Activated CD8-positive, alpha-beta memory T cell treated with anti-CD3 and anti-CD28 coated beads for 1 hour (primary cell): ENCODE results near the gene ABHD12.
"Not testable (repeated sequence)": the region's sequence is repeated elsewhere in the genome, so short reads cannot be mapped to it uniquely, and the experiment has no call there.

Experiments
- DNase-seq, 2 donors: peaks; one replicate each; pipeline ENCODE4 v3.0.0-alpha.2; 2020; ENCODE audit warnings: low read depth in 1 of 2; ENCODE audit errors: extremely low read depth in 1 of 2

The ABHD12 gene

DNA sequence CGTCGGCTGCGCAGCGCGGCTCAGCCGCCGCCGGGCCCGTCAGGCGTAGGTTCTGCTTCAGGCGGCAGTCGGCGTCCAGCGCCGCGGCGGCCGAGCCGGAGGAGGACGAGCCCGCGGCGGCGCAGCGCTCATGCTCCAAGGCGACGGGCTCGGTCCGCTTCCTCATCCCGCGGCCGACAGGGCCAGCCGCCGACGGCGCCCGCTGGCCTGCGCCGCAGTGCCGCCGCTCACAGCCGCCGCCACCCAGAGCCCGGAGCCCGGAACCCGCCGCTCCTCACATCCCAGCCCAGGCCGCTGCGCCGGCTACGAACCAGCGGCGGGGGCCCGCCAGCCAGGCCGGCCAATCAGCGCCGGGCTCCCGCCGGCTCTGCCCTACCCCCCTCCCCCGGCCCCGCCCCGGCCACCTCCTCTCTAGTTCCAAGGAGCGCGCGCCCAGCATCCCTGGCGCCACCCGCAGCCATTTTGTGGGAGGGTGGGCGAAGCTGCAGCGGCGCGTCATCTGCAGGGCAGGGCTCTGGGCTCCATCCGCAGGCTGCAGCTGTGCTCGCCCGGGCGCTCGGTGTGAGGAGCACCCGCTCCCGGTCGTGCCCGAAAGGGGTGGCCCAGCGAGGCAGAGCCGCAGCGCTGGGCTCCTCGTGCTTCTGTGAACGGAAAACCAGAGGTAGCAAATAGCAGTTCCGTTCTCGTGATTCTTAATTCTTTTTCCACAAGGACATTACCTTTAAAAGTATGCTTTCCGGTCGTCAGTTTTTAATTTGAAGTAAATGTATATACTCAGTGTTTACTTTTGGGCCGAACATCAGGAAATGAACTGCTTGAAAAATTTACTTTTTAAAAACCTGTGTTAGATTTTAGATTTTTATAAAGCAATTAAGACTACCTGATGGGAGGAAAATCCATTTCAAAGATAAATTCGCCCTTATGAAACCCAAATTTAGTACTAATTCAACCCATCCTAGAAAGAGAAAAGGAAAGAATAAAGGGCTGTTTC lies at the start of gene ABHD12:
TSS of gene ABHD12 (minus strand) at position 298 of the 991 bp plus-strand sequence. CDS start at position 166, 132 bp downstream.
- DNase-seq: peak; percentile 84 to 92

DNA sequence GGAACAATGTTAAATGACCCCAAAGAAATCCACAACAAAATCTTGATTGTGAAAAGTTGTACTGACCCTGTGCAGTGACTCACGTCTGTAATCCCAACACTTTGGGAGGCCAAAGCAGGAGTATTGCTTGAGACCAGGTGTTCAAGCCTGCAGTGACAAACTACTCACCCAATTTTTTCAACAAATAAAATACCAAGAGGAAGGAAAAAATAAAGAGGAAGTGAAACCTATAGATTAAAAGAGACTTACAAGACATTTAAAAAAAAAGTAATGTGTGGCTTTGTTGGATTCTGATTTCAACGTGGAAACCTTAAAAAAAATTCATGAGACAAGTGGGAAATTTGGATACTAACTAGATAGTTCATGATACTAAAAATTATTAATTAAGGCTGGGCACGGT lies 48.7 kb upstream of the ABHD12 start:
- DNase-seq: no peak

DNA sequence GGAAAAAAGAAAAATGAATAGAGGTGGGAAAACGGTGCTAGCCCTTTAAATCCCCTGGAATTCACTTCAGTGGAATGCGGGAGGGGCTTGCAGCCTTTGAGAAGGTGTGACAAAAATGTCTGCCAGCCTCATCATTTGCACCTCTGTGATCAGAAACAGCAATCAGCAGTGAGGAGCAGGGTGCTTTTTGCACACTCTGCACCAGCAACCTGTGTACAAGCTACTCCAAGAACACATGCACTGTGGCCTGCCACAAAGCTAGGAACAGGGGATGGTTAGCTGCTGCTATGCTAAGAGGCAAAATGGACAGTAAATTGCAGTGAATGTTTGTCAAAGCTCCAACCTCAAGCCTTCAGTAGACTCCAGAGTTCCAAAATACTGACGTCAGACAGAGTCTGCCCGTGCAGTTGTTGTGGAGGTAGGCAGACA lies 46.5 kb upstream of the ABHD12 start:
- no peak for DNase-seq

DNA sequence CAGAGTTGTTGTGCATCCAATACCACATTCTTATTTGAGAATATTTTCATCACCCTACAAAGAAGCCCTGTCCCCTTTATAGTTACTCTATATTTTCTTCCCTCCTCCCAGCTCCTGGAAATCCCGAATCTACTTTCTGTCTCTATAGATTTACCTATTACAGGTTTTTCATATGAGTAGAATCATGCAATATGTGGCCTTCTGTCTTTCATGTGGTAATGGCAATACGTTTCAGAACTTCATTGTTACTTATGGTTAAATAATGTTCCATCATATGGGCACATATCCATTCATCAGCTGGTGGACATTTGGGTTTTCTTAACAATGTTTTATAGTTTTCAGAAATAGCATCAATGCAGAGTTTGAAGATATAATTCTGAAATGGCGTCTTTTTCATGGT lies 33.9 kb upstream of the ABHD12 start:
- DNase-seq: no peak

DNA sequence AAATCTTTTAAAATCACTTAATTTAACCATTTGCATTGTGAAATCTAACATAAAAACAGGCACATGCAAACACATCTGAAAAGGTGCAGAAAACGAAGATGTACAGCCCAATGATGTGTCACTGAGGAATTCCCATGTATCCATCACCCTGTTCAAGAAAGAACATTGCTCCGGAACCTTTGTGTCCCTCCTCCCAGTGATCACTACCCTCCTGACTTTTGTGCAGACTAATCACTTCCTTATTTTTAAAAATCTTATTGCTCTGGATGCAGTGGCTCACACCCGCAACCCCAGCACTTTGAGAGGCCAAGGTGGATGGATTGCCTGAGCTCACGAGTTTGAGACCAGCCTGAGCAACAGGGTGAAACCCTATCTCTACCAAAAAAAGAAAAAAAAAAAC lies 31.4 kb upstream of the ABHD12 start:
- no peak for DNase-seq

DNA sequence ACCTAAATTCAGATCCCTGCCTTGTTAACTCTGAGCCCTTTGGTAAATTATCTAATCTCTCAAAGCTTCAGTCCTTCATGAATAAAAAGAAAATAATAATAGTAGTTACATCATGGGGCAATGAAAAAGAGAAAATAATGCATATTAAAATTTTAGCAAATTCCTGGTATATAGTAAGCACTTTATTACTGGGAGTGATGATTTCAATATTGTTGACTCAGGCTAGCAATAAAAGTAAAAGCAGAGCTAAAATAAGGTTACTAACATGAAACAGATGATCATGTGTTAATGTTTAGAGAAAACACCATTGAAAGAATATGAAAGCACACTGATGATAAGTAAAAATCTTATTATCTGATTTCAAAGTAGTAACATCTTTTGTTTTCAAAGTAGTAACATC lies 30.5 kb upstream of the ABHD12 start:
- no peak for DNase-seq

DNA sequence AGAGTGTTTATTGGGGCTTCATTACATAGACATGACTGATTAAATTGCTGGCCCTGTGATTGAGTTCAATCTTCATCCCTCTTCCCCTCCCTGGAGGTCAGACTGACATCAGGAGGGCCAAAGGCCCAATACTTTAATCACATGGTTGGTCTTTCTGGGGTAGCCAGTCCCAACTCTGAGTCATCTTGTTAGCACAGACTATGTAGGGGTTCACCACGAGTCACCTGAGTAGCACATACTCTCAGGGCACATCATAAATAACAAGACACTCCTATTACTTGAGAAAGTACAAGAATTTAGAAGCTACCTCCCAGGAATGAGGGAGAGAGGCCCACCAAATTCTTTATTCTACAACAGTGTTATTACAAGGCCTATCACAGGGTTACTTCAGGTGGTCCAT lies 28.1 kb upstream of the ABHD12 start:
- no peak for DNase-seq

DNA sequence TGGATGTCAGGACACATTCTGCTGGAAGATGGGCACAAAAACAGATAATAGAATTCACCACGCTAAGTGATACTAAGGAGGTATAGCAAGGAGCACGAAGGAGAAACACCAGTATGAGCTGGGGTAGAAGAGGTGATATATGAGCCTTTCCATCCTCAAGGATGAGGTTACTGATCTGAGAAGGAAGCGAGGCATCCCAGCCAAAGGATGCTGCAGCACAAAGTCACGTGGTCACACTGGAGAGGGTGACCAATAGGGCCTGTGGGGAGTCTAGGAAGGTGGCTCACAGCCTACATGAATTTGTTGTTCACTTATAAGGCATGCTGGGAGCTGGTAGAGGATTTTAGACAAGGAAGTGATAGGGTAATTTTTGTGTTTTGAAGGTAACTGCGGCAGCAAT lies 18.3 kb upstream of the ABHD12 start:
- DNase-seq: no peak

DNA sequence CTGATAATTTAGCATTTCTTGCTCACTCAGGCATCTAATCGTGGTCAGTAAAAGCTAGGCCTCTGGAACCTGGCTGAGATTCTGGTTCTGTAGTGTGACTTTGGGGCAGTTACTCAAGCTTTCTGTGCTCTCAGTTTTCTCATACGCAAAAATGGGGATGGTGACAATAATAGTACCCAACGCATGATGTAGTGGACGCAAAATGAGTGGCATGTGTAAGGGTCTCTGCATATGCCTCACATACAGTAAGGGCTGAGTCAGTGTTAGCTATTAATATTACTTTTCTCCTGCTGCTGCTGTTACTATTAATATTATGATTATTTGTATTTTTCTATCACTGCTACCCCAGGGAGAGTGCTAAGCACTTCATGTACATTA lies 17.5 kb upstream of the ABHD12 start:
- no peak for DNase-seq

DNA sequence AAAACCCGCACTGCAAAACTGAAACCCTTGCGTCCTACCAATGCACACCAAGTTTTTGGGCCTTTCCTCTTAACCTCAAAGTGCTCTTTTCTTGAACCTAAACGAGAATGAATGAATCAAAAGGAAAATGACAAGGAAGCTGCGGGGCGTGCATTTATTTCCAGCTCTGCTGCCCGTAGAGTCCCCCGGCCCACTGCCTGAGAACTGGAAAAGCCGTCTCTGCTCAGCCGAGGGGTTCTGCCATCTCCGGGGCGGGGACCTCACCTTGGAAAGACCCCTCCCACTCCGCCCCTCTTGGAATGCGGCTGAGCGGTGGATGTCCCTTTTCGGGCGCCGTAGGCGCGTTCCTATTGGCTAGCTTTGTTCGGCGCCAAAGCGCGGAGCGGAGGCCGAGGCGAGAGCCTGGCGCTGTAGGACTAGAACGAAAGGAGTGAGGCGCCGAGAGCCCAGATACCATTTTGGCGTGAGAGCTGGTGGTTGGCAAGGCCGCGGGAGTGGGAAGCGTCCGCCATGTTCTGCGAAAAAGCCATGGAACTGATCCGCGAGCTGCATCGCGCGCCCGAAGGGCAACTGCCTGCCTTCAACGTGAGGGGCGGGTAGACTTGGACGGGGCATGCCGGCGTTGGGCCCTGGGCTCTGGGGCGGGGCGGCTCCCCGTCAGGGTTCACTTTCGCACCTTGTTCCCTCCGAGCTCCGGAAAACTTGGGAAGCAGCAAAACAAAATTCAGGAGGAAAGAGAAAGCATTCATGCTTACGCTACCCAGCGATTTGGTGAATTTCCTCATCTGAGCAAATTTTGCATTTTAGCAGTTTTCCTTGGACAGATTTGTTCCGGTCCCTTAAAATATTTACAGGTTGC lies 16.9 kb upstream of the ABHD12 start, which contains the start of gene GINS1:
TSS of gene GINS1 (plus strand) at position 363 of the 859 bp plus-strand sequence. CDS start at position 511, 148 bp downstream.
- DNase-seq: peak in 1 of 2 donors; percentile 53

DNA sequence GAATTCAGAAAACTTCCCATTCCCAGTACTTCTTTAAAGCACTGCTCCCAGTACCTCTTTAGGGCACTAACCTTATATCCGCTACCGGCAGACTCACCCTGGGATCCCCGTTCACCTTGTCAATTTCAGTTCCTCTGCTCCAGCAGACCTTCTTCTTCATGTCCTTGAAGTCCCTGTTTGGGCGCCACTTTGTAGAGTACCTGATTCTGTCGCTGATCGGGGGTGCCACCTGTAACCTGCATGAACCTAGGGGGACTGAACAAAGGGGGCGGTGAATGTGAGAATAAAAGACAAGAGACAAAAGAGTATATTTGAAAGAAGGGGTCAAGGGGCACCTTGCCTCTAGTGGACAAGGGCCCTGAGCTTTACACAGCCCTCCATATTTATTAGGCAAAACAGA lies 11.9 kb upstream of the ABHD12 start:
- DNase-seq: no peak

DNA sequence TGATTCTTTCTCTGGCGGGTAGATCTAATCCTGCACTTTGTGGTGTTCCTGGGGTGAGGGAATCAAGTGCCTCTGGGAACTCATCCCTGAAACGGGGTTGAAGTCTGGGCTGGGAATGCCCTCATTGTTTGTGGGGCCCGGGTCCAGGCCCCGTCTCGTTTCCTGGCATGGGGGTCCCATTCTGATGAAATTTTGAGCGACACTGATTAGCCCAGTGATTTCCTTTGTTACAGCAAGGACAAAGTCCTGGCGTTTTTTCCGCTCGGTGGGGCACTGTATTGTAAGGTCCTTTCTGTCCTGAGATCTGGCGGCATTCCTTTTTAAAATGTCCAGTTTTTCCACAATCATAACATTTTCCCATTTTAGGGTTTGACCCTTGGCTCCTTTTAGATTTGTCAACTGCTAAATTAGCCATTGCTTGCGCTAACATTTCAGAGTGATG lies 9.7 kb upstream of the ABHD12 start:
- DNase-seq: not testable (repeated sequence)

DNA sequence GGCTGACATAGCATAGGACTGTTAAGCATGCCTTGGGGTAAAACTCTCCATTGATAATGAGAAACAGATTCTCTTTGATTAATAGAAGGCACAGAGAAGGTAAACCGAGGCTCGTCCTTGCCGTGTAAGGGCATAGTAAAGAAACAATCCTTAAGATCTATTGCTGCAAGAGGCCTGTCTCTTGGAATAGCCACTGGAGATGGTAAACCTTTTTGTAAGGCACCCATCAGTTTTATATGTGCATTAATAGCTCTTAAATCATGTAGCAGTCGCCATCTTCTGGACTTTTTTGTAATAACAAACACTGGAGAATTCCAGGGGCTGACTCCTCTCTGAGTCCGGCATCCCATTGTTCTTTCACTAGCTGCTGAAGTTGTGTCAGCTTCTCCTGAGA lies 8.4 kb upstream of the ABHD12 start:
- DNase-seq: no peak

DNA sequence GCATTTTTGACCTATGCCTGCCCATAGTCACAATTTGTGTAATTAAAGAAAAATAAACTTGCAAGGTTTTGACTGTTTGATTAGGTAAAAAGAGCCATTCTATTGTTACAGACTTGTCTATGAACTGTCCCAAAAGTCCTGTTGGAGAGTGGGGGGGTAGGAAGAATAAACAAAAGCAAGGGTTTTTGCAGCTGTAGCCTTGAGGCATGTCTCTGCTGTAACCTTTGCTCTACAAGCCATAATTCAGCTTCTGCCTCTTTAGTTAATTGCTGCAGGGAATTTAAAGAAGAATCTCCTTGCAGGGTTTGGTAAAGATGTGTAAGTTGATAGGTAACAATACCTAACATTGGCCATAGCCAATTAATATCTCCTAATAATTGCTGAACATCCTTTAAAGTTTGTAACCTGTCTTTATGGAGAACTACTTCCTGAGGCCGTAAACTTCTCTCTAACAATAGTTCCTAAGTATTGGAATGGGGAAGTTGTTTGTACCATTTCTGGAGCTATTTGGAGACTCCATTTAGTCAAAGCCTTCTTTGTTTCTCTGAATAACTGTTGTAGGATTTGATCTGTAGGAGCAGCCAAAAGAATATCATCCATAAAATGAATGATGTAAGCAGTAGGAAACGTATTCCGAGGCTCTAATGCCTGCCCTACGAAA lies 7.9 kb upstream of the ABHD12 start:
- DNase-seq: no peak

DNA sequence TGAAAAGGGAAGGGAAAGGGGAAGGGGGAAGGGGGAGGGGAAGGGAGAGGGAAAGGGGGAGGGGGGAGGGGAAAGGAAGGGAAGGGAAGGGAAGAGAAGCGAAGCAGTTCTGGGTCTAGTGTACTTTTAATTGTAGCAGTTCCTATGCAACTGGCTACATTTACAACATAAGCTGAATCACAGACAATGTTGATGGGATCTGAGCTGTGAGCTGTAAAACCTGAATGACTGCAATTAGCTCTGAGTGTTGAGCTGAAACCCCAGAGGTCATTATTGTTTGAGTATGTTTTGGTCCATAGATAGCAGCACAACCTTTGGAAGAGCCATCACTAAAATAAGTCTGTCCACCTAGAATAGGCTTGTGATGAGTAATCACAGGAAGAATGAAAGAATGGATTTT lies 7.2 kb upstream of the ABHD12 start:
- no peak for DNase-seq

DNA sequence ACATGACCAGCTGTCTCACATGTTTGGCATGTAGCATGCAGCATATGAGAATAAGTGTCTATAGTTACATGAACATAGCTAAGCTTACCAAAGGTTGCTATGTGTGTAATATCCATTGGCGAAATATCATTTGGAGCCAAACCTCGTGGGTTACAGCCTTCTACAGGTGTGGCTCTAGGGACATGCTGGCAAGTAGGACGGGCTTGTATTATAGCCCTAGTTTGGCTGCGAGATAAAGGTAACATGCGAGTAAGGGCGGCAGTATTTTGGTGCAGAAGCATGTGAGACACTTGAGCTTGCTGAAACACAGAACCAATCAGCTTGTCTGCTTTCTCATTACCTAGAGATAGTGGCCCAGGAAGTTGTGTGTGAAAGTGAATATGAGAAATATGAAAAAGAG lies 6.5 kb upstream of the ABHD12 start:
- DNase-seq: no peak

DNA sequence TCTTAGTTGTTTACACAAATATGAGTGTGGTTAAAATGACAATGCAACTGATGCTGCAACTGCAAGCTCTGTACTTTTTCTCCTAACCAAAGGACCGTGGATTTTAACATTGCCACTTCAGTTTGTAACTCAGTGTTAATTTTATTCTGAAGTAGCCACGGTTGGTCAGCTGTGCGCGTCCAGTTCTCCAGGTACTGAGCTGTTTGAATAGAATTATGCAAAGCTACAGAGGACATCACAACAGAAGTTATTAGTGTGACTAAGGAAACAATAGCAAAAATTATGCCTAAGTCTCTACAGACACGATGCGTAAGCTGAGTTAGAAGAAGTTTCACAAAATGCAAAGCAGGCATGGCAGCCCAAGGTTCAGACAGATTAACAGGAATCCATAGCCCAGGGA lies 4.4 kb upstream of the ABHD12 start:
- DNase-seq: no peak

DNA sequence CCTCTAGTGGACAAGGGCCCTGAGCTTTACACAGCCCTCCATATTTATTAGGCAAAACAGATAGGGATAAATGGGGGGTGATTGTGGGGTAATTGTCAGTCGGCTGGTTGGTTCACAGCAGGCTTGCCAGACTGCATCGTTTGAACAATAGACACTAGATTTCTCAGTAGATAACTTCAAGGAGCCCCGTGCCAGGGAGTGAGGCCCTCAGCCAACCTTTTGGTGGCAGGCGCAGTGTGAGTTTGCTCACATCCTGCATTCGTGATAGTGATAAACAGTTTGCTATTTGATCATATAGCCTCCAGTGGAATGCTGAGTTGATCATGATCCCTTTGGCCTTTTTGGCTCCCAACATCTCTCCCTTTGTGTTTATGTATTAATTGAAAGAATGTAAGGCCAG lies 3.6 kb upstream of the ABHD12 start:
- no peak for DNase-seq

DNA sequence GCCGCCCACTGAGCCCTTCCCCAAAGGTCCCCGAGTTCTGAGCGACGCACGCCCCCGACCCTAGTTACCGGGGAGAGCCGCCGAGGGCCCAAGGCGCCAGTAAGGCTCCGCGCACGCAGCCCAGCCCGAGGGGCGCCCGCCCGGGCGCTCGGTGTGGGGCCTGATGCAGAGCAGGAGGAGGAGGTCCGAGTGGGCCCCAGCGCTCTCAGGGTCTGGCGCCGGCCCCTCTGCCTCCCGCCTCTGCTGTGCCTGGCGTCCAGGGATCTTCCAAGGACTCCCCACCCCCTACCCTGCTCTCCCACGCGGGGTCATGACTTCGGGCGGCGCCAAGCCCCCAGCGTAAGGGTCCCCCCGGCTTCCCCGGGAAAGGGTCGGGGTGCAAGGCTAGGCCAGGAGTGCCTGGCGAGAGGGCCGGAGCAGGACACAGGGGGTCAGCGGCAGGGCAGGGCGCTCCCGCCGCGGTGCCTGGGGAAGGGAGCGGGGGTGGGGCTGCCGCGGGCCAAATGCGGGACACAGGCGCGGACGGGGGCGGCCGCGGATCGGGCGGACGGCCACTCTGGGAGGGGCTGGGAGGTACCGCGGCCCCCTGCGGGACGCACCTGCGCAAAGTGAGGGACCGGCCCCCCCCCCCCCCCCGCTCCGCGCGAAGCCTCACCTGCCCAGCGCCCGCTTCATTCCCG lies 637 bp downstream of the ABHD12 start:
- DNase-seq: peak in 1 of 2 donors; percentile 5

DNA sequence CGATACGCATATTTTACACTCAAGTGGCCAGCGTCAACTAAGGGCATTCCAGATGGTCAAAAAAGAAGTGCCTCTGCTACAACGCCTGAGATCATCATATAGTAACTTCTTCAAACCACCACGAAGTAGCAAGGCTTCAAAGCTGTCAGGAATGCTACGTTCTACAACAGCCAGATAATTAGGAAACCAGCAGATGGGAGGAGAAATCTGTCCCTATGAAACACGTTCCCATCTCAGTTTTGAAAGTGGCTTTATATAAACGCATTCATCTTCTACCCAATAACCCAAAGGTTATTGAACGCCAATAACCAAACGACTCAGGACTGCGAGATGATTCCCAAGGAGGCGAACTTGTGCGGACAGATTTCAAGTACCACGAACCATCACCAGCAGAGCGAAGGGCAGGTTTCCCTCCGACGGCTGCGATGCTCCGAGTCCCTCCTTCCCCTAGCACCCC lies 1.2 kb downstream of the ABHD12 start:
- no peak for DNase-seq
